Left lung (tissue), 10 donors: ENCODE measurements around the gene EPHB4. TPM values are rescaled to one million over a fixed set of nuclear protein-coding genes. Genes with fewer than 3 reads are reported as not detected.
"Not testable (repeated sequence)": the region's sequence is repeated elsewhere in the genome, so short reads cannot be mapped to it uniquely, and the experiment has no call there.

ENCODE experiments used
- ATAC-seq: fragments of 200-7000 bp; cut with Tn5 transposase; one replicate; pipeline ENCODE4 v1.9.1; 2020; ENCODE audit warnings: moderate library complexity
- DNase-seq, 4 donors: peaks; one replicate each; pipeline ENCODE4 v3.0.0-alpha.2; 2013 to 2020
- H3K27ac ChIP-seq, 2 donors: fragments of 200-600 bp; sonication (generic) in 1 of 2; one replicate each; pipeline versions ENCODE4 v1.5.0 to v1.8.0; 2020 to 2021
- H3K27me3 ChIP-seq, 2 donors: fragments of 200-600 bp; sonication (generic) in 1 of 2; one replicate each; pipeline versions ENCODE4 v1.5.0 to v1.8.0; 2020 to 2021
- H3K36me3 ChIP-seq, 2 donors: fragments of 200-600 bp; sonication (generic) in 1 of 2; one replicate each; pipeline versions ENCODE4 v1.5.0 to v1.8.0; 2020 to 2021
- H3K4me1 ChIP-seq, 2 donors: fragments of 200-600 bp; one replicate each; pipeline ENCODE4 v1.8.0; 2021
- H3K4me3 ChIP-seq, 2 donors: fragments of 200-600 bp; sonication (generic) in 1 of 2; one replicate each; pipeline versions ENCODE4 v1.5.0 to v1.8.0; 2020 to 2021; ENCODE audit warnings: mild to moderate bottlenecking in 1 of 2
- H3K9me3 ChIP-seq, 2 donors: fragments of 200-600 bp; sonication (generic) in 1 of 2; one replicate each; pipeline versions ENCODE4 v1.5.0 to v1.8.0; 2020 to 2021
- CTCF ChIP-seq, 2 donors: fragments of 200-600 bp; sonication (generic) in 1 of 2; IDR thresholded peaks; one replicate each; pipeline versions ENCODE4 v1.5.0 to v1.8.0; 2021; ENCODE audit warnings: antibody characterized with exemption in 2 of 2
- intact Hi-C, 2 donors: fragments of 100-400 bp; cut with DNase I; formaldehyde crosslinking; loops; one replicate each; pipeline versions ENCODE4 v1.11.2 to v1.14.2; 2022
- polyA plus RNA-seq, 6 donors: library from polyadenylated mRNA; unstranded; fragments of 120-200 nt; gene quantifications; one replicate each; pipeline ENCODE4 v1.2.1, GENCODE V29; 2013; ENCODE audit not compliant: insufficient read length in 6 of 6
- total RNA-seq, 2 donors: library from RNA; stranded (reverse); fragmentation: NEBNext Ultra II Directional; extraction: Animal tissue kit (Norgen Biotek cat#: 25700); gene quantifications; one replicate each; pipeline ENCODE4 v1.2.1, GENCODE V29; 2021
- donor health status: DM: no; HTN: yes; CAD: no.
- donor health status: DM: no; HTN: no; CAD: no.

Gene EPHB4
- total and polyA plus RNA-seq, 8 donors: 72.9 to 123 (median 98.8) TPM

GRCh38 chr7:100811480-100811879, 15.8 kb downstream of the EPHB4 start:
- no peak for TF ChIP-seq CTCF (IDR thresholded peaks at IDR 0.05)

GRCh38 chr7:100808354-100808875, 18.9 kb downstream of the EPHB4 start:
- intact Hi-C loops: no loop called here
- no peak for TF ChIP-seq CTCF (IDR thresholded peaks at IDR 0.05)
- no peak for ATAC-seq
- H3K27me3 ChIP-seq: no peaks in the 10 kb centered on the region
- peaks cover 6 to 13% of the 10 kb centered on the region in 2 donors for H3K4me1 ChIP-seq
- no peak overlapping the region for H3K27ac ChIP-seq
- no peak for DNase-seq
- no peaks in the 10 kb centered on the region for H3K9me3 ChIP-seq
- no peak overlapping the region for H3K4me3 ChIP-seq
- H3K36me3 ChIP-seq: peaks cover 0 to 91% of the 10 kb centered on the region in 2 donors

More at GRCh38 chr7:100811480-100811879, 15.8 kb downstream of the EPHB4 start:
- H3K4me3 ChIP-seq: no peak overlapping the region
- H3K9me3 ChIP-seq: no peaks in the 10 kb centered on the region
- ATAC-seq (no peak), DNase-seq (no peak)
- H3K4me1 ChIP-seq: peaks cover 0 to 10% of the 10 kb centered on the region in 2 donors
- H3K36me3 ChIP-seq: peaks cover 0 to 95% of the 10 kb centered on the region in 2 donors
- no peak overlapping the region for H3K27ac ChIP-seq
- intact Hi-C loops: no loop called here
- H3K27me3 ChIP-seq: no peaks in the 10 kb centered on the region

- H3K27ac ChIP-seq: not testable (repeated sequence)
- peaks cover 0 to 76% of the 10 kb centered on the region in 2 donors for H3K36me3 ChIP-seq
These were observed 20.4 kb downstream of the EPHB4 start for GRCh38 chr7:100806883-100807282.

GRCh38 chr7:100806276-100806675, 21.0 kb downstream of the EPHB4 start:
- no peak for DNase-seq
- Histone ChIP-seq H3K27ac (no peak overlapping the region), H3K4me1 (peaks cover 24 to 33% of the 10 kb centered on the region in 2 donors), H3K4me3 (no peak overlapping the region), H3K9me3 (no peaks in the 10 kb centered on the region), H3K27me3 (no peaks in the 10 kb centered on the region), H3K36me3 (peaks cover 0 to 70% of the 10 kb centered on the region in 2 donors)
- ATAC-seq: no peak
- intact Hi-C loops: no loop called here
- no peak for TF ChIP-seq CTCF (IDR thresholded peaks at IDR 0.05)

More at GRCh38 chr7:100806883-100807282, 20.4 kb downstream of the EPHB4 start:
- ATAC-seq, H3K27me3 ChIP-seq, intact Hi-C loops, H3K4me3 ChIP-seq, H3K9me3 ChIP-seq, DNase-seq: not testable (repeated sequence)
- H3K4me1 ChIP-seq: peaks cover 21 to 28% of the 10 kb centered on the region in 2 donors

- Histone ChIP-seq H3K36me3 (peaks cover 0 to 55% of the 10 kb centered on the region in 2 donors), H3K4me3 (no peak overlapping the region), H3K9me3 (no peaks in the 10 kb centered on the region), H3K27ac (no peak overlapping the region), H3K4me1 (peaks cover 24 to 44% of the 10 kb centered on the region in 2 donors), H3K27me3 (no peaks in the 10 kb centered on the region)
- intact Hi-C loops: loop anchor here in 1 of 2 donors (5.0 kb wide), 2 partner anchors 32 to 47 kb away; partner anchors contain the start of gene SLC12A9
- TF ChIP-seq CTCF (IDR thresholded peaks at IDR 0.05): no peak
- DNase-seq: no peak
- ATAC-seq: no peak
These were observed 22.5 kb downstream of the EPHB4 start for GRCh38 chr7:100804681-100805431.
